HCT116 (cell line): Measurements from ENCODE around the gene KNDC1. TPM values are rescaled to one million over a fixed set of nuclear protein-coding genes. Genes with fewer than 3 reads are reported as not detected.

Experiments
- ATAC-seq: fragments of 200-7000 bp; cut with Tn5 transposase; 2 replicates; pipeline ENCODE4 v1.9.1; 2020; ENCODE audit warnings: mild to moderate bottlenecking, moderate library complexity
- BruUV-seq: library from RNA; stranded (reverse); fragments of 400-500 nt; replicated peaks from 2 replicates; lab custom pipeline; 2021; lab: Mats Ljungman, UMichigan
- CTCF ChIA-PET: fragments of 300-600 bp; sonication (Branson Sonifier 250); formaldehyde crosslinking; loops from one replicate; lab custom pipeline; 2021; ENCODE audit warnings: antibody characterized with exemption; lab: Charles Lee
- POLR2A ChIA-PET: fragments of 300-600, 350-600 bp; sonication (Branson Sonifier 250); formaldehyde crosslinking; loops from one replicate; lab custom pipeline; 2021; ENCODE audit warnings: antibody characterized with exemption; lab: Charles Lee
- RAD21 ChIA-PET, 2 experiments: fragments of 300-600 bp; sonication (Branson Sonifier 250); formaldehyde crosslinking; loops; one replicate each; lab custom pipeline; 2023; ENCODE audit warnings: low total read pairs in 2 of 2; ENCODE audit not compliant: uncharacterized antibody in 2 of 2, unreplicated experiment in 2 of 2, low non-redundant PET in 1 of 2; lab: Charles Lee
- DNase-seq: peaks from one replicate; pipeline ENCODE4 v3.0.0-alpha.2; 2010; ENCODE audit warnings: low read depth, low spot score
- H2AFZ ChIP-seq: fragments of 200-600 bp; shearing (Covaris generic), sonication (generic); 2 replicates; pipeline ENCODE4 v1.6.1; 2017; ENCODE audit warnings: low read depth, mixed run types, mixed read lengths, antibody characterized with exemption, low read length; ENCODE audit not compliant: poor library complexity, severe bottlenecking
- H3K27ac ChIP-seq: 2 replicates; pipeline ENCODE4 v1.5.1; 2012; ENCODE audit warnings: low read depth, low read length
- H3K27me3 ChIP-seq: fragments of 200-600 bp; sonication (generic); 2 replicates; pipeline ENCODE4 v1.6.1; 2016; ENCODE audit warnings: mixed run types, low read length, mixed read lengths; ENCODE audit not compliant: insufficient read depth
- H3K36me3 ChIP-seq, 2 experiments: fragments of 200-500 bp in 1 of 2; fragments of 200-600 bp in 1 of 2; sonication (Bioruptor generic) in 1 of 2; sonication (generic) in 1 of 2; 2 replicates each; pipeline versions ENCODE4 v1.5.1 to v1.6.1; 2014 to 2016; ENCODE audit warnings: low read length in 2 of 2, inconsistent platforms in 1 of 2, mixed read lengths in 1 of 2, mixed run types in 1 of 2; ENCODE audit not compliant: insufficient read depth in 2 of 2, control insufficient read depth in 1 of 2
- H3K4me1 ChIP-seq, 2 experiments: fragments of 200-600 bp in 1 of 2; sonication (generic) in 1 of 2; 2 replicates each; pipeline versions ENCODE4 v1.5.1 to v1.6.1; 2012 to 2017; ENCODE audit warnings: low read length in 2 of 2, inconsistent platforms in 1 of 2, mild to moderate bottlenecking in 1 of 2, mixed read lengths in 1 of 2, mixed run types in 1 of 2, moderate library complexity in 1 of 2; ENCODE audit not compliant: insufficient read depth in 2 of 2, control insufficient read depth in 1 of 2
- H3K4me2 ChIP-seq: fragments of 200-600 bp; sonication (generic); 2 replicates; pipeline ENCODE4 v1.6.1; 2017; ENCODE audit warnings: mixed run types, low read length, mixed read lengths
- H3K4me3 ChIP-seq, 2 experiments: fragments of 200-600 bp in 1 of 2; sonication (generic) in 1 of 2; replicated peaks in 1 of 2; 2 replicates each; pipeline ENCODE4 v1.5.1; 2011 to 2016; ENCODE audit warnings: low read length in 2 of 2, control low read depth in 1 of 2, low read depth in 1 of 2, mild to moderate bottlenecking in 1 of 2, mixed read lengths in 1 of 2, mixed run types in 1 of 2
- H3K79me2 ChIP-seq: fragments of 200-600 bp; sonication (generic); 2 replicates; pipeline ENCODE4 v1.6.1; 2017; ENCODE audit warnings: mild to moderate bottlenecking, mixed run types, low read length, moderate library complexity, mixed read lengths; ENCODE audit not compliant: insufficient read depth
- H3K9ac ChIP-seq: fragments of 200-600 bp; sonication (generic); 2 replicates; pipeline ENCODE4 v1.6.1; 2016; ENCODE audit warnings: low read length, mixed read lengths
- H3K9me2 ChIP-seq: fragments of 200-600 bp; sonication (generic), shearing (Covaris generic); 2 replicates; pipeline ENCODE4 v1.6.1; 2017; ENCODE audit warnings: mixed run types, mild to moderate bottlenecking, moderate library complexity; ENCODE audit not compliant: insufficient read depth
- H3K9me3 ChIP-seq, 2 experiments: fragments of 200-500 bp in 1 of 2; fragments of 200-600 bp in 1 of 2; sonication (Bioruptor generic) in 1 of 2; sonication (generic) in 1 of 2; 2 replicates each; pipeline ENCODE4 v1.6.1; 2014 to 2017; ENCODE audit warnings: low read length in 2 of 2, mixed read lengths in 2 of 2, inconsistent platforms in 1 of 2, low read depth in 1 of 2, mild to moderate bottlenecking in 1 of 2, mixed run types in 1 of 2, moderate library complexity in 1 of 2; ENCODE audit not compliant: control insufficient read depth in 1 of 2, insufficient read depth in 1 of 2
- H4K20me1 ChIP-seq: fragments of 200-600 bp; sonication (generic), shearing (Covaris generic); 2 replicates; pipeline ENCODE4 v1.6.1; 2017; ENCODE audit warnings: mixed run types, mild to moderate bottlenecking, moderate library complexity; ENCODE audit not compliant: insufficient read depth
- ATF3 ChIP-seq: IDR thresholded peaks from 2 replicates; pipeline ENCODE4 v1.6.1; 2012
- CBX3 ChIP-seq: IDR thresholded peaks from 2 replicates; pipeline ENCODE4 v1.6.1; 2012; ENCODE audit warnings: low read depth
- CEBPB ChIP-seq: IDR thresholded peaks from 2 replicates; pipeline ENCODE4 v1.6.1; 2012; ENCODE audit warnings: low read depth
- EZH2 ChIP-seq: fragments of 200-600 bp; sonication (generic); IDR thresholded peaks from 2 replicates; pipeline ENCODE4 v1.6.1; 2017; ENCODE audit warnings: antibody characterized with exemption, mixed run types
- FOSL1 ChIP-seq: IDR thresholded peaks from 2 replicates; pipeline ENCODE4 v1.6.1; 2012; ENCODE audit warnings: low read depth
- JUND ChIP-seq: IDR thresholded peaks from 2 replicates; pipeline ENCODE4 v1.6.1; 2012
- POLR2AphosphoS5 ChIP-seq: IDR thresholded peaks from 2 replicates; pipeline ENCODE4 v1.6.1; 2011; ENCODE audit warnings: mild to moderate bottlenecking, low read depth, low read length, moderate library complexity
- SP1 ChIP-seq: IDR thresholded peaks from 2 replicates; pipeline ENCODE4 v1.6.1; 2012; ENCODE audit warnings: low read depth
- YY1 ChIP-seq: IDR thresholded peaks from 2 replicates; pipeline ENCODE4 v1.6.1; 2011; ENCODE audit warnings: low read length, low read depth, moderate library complexity, mild to moderate bottlenecking; ENCODE audit not compliant: insufficient replicate concordance; ENCODE audit errors: extremely low read depth
- ZFX ChIP-seq: fragments of 450-650 bp; IDR thresholded peaks from 2 replicates; pipeline ENCODE4 v1.6.1; 2017
- ZNF274 ChIP-seq: fragments of 200-500 bp; sonication (Bioruptor generic); IDR thresholded peaks from 2 replicates; pipeline ENCODE4 v1.6.1; 2014; ENCODE audit warnings: mild to moderate bottlenecking, low read depth, low read length, inconsistent platforms
- intact Hi-C: fragments of 100-400 bp; cut with micrococcal nuclease; formaldehyde crosslinking; loops from 2 replicates; pipeline ENCODE4 v1.10.0; 2022
- total RNA-seq: library from RNA; stranded (reverse); gene quantifications from one replicate; pipeline ENCODE4 v1.2.1, GENCODE V29; 2021; ENCODE audit not compliant: unreplicated experiment
- TF ChIP-seq, protein P1 (sequence below), 3 experiments: fragments of 200-600 bp in 1 of 3; sonication (generic) in 1 of 3; IDR thresholded peaks in 2 of 3; conservative IDR thresholded peaks in 1 of 3; 2 replicates each; pipeline ENCODE4 v1.5.1; 2012 to 2017; ENCODE audit warnings: low read depth in 2 of 3, low read length in 2 of 3, antibody characterized with exemption in 1 of 3, borderline replicate concordance in 1 of 3, control low read depth in 1 of 3, mild to moderate bottlenecking in 1 of 3, mixed read lengths in 1 of 3, mixed run types in 1 of 3, moderate library complexity in 1 of 3; ENCODE audit not compliant: insufficient read depth in 1 of 3
- TF ChIP-seq, protein P2 (sequence below): IDR thresholded peaks from 2 replicates; pipeline ENCODE4 v1.6.1; 2011; ENCODE audit warnings: mild to moderate bottlenecking, low read length, moderate library complexity; ENCODE audit not compliant: insufficient replicate concordance; ENCODE audit errors: extremely low read depth
- TF ChIP-seq, protein P3 (sequence below): IDR thresholded peaks from 2 replicates; pipeline ENCODE4 v1.6.1; 2012

The KNDC1 gene
- total RNA-seq, 1 experiment from 2014 or later = 3.6 TPM

DNA sequence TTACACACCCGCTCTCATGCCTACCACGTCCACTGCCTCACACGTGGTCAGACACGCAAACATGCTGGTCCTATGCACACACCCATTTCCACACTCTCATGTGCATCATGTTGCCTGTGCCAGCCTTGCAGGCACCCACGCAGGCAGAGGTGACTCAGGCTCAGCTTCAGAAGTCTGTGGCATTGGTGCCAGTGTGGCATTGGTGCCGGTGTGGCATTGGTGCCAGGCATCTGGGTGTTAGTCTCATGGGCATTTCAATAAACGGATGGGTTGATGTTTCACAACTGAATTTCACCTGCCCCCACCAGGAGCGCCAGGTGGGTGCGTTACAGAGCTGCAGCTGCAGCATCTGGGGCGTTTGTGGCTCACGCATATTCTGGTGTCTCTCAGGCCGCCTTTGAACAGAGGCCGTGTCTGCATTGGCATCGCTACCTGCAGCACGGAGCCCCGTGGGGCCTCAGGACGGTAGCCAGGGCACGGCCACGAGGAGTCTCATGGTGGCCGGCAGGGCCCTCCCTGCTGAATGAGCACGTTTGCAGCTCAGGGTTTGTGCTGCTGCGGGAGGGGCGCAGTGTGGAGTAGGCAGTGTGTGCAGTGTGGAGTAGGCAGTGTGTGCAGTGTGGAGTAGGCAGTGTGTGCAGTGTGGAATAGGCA is 24.7 kb downstream of the KNDC1 start (continued):
- TF ChIP-seq POLR2AphosphoS5 = no peak
- TF ChIP-seq YY1 = no peak
- TF ChIP-seq, protein P1, sequence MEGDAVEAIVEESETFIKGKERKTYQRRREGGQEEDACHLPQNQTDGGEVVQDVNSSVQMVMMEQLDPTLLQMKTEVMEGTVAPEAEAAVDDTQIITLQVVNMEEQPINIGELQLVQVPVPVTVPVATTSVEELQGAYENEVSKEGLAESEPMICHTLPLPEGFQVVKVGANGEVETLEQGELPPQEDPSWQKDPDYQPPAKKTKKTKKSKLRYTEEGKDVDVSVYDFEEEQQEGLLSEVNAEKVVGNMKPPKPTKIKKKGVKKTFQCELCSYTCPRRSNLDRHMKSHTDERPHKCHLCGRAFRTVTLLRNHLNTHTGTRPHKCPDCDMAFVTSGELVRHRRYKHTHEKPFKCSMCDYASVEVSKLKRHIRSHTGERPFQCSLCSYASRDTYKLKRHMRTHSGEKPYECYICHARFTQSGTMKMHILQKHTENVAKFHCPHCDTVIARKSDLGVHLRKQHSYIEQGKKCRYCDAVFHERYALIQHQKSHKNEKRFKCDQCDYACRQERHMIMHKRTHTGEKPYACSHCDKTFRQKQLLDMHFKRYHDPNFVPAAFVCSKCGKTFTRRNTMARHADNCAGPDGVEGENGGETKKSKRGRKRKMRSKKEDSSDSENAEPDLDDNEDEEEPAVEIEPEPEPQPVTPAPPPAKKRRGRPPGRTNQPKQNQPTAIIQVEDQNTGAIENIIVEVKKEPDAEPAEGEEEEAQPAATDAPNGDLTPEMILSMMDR (IDR thresholded peaks at IDR 0.05 in 2 of 3, conservative IDR thresholded peaks at IDR 0.05 in 1 of 3; ENCODE audit: borderline replicate concordance in 1 of 3, insufficient read depth in 1 of 3, low read depth in 2 of 3, low read length in 2 of 3) = no peak

- no peaks in the 10 kb centered on the region for H3K9me2 ChIP-seq
- H3K4me2 ChIP-seq = no peak overlapping the region
- no peaks in the 10 kb centered on the region for H3K4me1 ChIP-seq
- CTCF ChIA-PET = no interaction called here
- no peak overlapping the region for H3K4me3 ChIP-seq
- H3K9me3 ChIP-seq = no peaks in the 10 kb centered on the region
- intact Hi-C loops = no loop called here
- POLR2A ChIA-PET = no interaction called here
- DNase-seq (no peak), ATAC-seq (no peak)
- no peaks in the 10 kb centered on the region for H3K27me3 ChIP-seq
- H2AFZ ChIP-seq = no peak overlapping the region
- RAD21 ChIA-PET = no interaction called here
- H3K79me2 ChIP-seq = no peaks in the 10 kb centered on the region
- no peak overlapping the region for H3K27ac ChIP-seq
- H3K36me3 ChIP-seq = no peaks in the 10 kb centered on the region
- no peak overlapping the region for H3K9ac ChIP-seq
- BruUV-seq = no TSS peak
- no peaks in the 10 kb centered on the region for H4K20me1 ChIP-seq
- TF ChIP-seq, protein P2, sequence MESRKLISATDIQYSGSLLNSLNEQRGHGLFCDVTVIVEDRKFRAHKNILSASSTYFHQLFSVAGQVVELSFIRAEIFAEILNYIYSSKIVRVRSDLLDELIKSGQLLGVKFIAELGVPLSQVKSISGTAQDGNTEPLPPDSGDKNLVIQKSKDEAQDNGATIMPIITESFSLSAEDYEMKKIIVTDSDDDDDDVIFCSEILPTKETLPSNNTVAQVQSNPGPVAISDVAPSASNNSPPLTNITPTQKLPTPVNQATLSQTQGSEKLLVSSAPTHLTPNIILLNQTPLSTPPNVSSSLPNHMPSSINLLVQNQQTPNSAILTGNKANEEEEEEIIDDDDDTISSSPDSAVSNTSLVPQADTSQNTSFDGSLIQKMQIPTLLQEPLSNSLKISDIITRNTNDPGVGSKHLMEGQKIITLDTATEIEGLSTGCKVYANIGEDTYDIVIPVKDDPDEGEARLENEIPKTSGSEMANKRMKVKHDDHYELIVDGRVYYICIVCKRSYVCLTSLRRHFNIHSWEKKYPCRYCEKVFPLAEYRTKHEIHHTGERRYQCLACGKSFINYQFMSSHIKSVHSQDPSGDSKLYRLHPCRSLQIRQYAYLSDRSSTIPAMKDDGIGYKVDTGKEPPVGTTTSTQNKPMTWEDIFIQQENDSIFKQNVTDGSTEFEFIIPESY = no peak
- TF ChIP-seq ZNF274 (no peak), POLR2AphosphoS5 (no peak), SP1 (no peak), CBX3 (no peak), ATF3 (no peak), ZFX (no peak), JUND (no peak), FOSL1 (no peak), YY1 (no peak), EZH2 (no peak), CEBPB (no peak)
- TF ChIP-seq, protein P3, sequence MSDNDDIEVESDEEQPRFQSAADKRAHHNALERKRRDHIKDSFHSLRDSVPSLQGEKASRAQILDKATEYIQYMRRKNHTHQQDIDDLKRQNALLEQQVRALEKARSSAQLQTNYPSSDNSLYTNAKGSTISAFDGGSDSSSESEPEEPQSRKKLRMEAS = no peak
- TF ChIP-seq, protein P1 (IDR thresholded peaks at IDR 0.05 in 2 of 3, conservative IDR thresholded peaks at IDR 0.05 in 1 of 3; ENCODE audit: borderline replicate concordance in 1 of 3, insufficient read depth in 1 of 3, low read depth in 2 of 3, low read length in 2 of 3) = no peak
Observed at GRCh38 chr10:133185421-133185820, 25.4 kb downstream of the KNDC1 start.
